Stimulated activated CD4-positive, alpha-beta T cell treated with anti-CD3 and anti-CD28 coated beads, Interleukin-12 subunit alpha, Interleukin-12 subunit beta, amount 100 ng/mL, for 4 hours (primary cell): ENCODE data around the gene LRP1B.

ENCODE experiments used
- DNase-seq: peaks from one replicate; pipeline ENCODE4 v3.0.0-alpha.2; 2020

LRP1B gene

DNA sequence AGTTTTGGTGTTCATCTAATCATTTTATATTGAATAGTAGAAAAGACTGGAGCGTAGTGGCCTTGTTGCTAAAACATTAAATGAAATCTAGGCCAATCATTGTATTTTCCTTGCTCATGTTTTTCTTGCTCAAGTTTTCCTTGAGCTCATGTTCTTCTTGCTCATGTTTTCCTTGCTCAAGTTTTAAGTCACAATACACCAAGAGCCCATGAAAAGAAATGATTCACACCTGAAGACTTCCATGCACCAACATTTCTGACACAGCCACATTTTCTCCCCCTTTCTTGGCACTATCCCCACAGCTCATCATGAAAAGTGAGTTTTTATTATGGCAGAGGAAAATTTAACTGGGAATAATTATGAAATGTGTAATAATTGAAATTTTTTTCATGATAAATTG lies 92.0 kb downstream of the LRP1B start:
- DNase-seq, result no peak

DNA sequence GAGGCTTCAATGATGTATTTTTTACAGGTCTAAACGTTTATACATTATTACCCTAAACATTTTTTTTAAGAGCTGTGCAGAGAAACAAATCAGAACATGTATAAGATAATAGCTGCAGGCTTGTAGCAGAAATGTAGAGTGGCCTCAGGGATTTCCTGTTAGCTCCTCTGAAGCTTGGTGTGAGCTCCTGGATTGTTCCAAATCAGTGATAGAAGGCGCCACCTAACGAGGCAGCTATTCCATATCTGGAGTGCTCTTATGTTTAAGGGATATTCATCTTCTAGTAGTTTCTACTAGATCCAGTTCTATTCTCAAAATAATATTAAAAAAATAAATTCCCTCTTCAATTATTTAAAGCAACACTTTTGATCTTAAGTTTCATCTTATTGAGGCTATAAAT lies 93.1 kb downstream of the LRP1B start:
- no peak for DNase-seq

DNA sequence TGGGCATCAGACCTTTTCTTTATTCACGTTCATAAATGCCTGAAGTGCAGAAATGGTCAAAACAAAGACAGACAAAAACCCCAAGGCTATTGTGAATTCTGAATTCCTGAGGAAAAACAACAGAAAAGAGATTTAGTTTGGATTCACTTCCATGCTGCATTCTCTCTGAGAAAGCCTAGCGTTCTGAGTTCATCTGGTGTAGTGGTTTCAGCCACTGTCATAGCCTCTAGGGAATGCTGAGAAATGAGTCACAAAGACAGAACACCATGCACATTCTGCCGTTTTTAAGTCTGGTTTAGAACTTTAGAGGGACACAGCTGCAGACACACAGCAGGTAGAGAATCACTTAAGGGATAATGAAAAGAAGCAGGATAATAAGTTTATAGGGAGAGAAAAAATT lies 93.8 kb downstream of the LRP1B start:
- DNase-seq, result no peak

DNA sequence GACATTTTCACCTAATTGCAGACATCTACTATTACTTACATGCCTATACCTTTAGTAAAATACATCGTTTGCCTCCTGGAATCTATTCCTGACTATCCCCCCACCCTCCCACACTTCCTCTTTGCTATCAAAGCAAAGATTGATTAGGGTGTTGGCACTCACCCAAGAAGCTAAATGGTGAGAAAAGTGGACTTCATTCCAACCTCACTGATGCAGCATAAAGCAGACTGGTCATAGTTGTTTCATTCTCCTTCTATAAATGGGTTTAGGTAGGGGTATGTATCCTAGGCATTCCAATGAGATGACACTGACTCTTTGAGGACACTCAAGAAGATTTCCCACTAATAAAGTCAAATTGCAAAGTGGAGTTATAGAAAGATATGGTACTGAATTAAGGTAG lies 97.4 kb downstream of the LRP1B start:
- DNase-seq, result no peak

DNA sequence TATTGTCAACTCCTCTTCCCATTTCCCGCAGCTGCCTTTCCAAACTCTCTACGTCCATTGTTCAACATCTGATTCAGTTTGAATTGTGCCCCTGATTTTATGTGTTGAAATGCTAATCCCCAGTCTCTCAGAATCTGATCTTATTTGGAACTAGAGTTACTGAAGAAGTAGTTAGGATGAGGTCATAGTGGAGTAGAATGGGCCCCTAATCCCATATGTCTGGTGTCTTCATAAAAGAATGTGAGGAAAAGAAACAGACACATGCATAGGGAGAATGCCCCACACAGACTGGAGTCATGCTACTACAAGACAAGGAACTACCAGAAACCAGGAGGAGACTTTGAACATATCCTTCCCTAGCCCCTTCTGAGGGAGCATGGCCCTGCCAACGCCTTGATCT lies 99.2 kb downstream of the LRP1B start:
- DNase-seq, result no peak

DNA sequence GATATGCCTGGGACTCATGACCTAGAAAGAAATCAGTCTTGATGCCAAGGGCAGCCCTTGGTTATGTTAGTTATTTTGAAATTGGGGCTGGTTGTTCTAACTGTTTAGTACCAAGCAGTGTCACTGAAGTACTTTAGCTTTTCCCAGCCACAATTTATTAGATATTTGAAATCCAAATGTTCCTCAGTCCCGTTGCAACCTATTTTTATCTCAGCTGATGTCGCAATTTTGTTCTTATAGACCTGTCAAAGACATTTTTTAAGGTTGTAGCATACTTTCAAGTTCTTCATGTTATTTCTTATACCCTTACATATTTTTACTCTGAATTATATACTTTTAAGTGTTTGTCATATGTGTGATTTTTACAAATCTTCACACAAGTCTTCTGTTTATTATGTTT lies 100.1 kb downstream of the LRP1B start:
- no peak for DNase-seq

DNA sequence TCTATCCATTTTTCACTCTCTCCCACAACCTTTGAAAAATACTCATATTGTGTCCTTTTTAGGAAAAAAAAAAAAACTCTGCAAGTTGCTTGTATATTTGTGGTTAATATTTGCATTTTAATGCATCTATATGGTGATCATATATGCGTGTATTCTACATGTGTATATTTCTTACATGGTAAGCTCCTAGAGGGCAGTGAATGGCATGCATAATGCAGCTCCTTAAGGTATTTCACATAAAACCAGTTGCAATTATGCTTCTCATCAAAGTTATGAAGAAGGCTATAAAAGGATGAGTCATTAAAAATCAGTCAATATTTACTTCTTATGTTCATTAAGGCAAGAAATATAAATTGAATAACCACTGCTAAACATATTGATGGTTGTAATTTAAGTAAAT lies 100.8 kb downstream of the LRP1B start:
- DNase-seq, result no peak

DNA sequence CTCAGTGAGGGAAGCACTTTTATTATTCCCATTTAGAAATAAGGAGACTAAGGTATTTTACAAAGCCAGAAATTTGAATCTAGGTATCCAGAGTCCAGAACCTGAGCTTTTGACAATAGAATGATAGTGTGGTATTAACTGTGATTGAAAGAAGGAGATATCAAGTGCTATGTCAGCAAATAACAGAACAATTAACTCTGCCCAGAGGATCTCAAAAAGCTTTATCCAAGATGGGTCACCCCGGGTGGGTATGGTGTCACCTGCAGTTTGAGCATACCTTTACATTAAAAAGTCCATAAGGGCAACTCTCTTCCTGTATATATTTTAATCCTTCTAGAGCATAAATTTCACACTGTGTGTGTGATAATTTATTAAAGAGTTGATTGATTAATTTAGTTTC lies 105.4 kb downstream of the LRP1B start:
- no peak for DNase-seq

DNA sequence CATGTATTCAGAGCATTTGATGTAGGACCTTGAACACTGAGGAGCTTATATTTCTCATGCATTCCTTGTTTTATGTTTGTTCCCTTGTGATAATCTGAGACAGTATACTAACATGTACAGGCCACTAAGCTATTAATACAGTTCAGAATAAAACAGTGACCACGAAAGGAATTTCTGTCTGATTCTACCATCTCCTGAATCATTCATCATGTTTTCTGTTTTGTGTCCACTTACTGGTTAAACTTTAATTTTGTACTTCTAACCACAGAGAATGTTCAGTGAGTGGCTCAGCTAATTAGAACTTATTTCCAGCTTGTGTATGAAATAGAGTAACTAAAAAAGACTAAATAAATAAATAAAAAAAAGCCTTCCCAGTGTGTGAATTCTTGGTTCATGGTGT lies 110.4 kb downstream of the LRP1B start:
- DNase-seq, result no peak

DNA sequence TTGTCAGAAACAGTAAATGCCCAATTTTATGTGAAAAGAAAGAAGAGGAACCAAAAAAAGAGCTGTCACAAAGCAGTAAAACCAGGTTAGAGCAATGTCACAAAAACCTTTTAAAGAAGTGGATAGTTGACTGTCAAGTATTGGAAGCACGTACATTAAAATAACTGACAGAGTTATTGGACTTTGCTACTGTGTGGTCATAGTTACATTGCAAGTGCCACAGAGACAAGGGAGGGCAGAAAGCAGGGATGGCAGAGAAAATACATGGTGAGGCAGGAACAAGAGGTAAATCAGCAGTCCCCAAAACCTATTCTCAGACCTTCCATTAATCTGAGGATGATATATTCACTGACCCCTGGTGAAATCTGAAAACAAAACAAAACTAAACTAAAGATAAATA lies 116.3 kb downstream of the LRP1B start:
- DNase-seq, result no peak

DNA sequence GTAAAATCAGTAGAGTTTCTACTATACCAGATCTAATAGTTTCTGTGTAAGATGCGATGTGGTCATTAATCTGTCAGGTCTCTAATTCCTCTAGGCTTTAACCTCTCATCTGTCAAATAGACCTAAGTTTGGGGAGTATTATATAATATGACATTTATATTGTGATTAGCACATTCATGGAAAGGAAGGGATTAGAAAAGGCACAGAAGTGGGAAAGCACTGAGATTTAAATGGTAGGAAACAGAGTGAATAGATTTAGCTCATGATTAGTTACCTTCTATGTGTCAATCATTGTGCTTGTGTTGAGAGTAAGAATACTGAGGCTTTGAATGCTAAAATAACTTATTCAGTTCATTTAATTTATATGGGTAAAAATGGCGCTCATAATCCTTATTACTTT lies 118.0 kb downstream of the LRP1B start:
- no peak for DNase-seq

DNA sequence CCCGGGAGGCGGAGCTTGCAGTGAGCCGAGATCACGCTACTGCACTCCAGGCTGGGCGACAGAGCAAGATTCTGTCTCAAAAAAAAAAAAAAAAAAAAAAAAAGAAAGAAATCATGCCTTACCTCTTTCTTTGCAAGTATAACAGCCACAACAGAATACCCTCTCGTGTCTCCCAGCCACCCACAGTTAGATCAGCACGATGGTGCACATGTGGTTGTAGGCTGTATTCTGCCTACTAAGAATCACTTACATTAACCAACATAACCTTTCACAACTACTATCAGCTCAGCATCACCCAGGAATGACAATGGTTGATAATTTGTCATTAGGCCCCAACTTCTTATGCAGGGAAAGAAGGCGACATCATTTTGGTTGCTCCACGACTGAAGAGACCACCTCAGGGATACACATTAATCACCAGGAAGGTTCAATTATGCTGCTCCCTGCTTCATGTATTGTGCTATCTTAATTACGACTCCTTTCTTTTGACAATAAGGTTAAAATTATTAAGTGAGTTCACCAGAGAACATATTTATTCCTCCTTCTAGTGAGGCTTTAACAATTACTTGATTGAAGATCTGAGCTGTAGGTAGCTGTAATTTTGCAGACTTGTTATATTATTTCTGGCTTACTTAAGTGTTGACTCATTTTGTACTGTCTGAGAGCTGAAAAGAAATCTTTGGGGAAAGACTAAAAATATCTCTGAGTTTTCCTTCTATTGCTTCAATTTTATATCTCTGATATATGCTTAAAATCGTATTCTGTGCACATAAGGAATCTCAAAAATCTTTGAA lies 120.1 kb downstream of the LRP1B start:
- DNase-seq, result no peak

DNA sequence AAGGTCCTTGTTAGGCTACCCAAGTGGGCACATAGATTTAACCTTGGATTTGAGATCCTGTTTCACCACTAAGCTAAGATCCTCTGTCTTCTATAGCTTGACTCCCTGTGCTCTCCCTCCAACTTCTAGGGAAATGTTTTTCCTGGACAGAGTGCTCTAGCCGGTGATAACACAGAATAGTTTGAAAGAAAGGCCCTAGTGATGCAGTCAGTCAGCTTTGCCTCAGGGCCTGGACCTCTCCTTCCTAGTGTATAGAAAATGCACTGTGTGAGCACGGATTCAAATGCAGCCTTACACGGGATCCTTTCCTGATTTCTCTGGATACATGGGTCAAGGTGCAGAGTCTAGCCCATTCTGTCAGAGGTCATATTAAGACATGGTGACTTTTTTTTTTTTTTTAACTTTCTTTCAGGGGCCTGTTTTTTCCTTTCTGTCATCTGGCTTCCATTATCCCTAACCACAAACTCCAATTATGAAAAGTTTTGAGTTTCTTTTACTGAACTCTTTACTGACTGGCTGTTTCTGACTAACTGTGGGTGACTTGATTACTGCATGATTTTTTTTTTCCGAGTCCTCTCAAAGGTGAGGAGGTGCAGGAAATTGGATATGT lies 122.6 kb downstream of the LRP1B start:
- no peak for DNase-seq

DNA sequence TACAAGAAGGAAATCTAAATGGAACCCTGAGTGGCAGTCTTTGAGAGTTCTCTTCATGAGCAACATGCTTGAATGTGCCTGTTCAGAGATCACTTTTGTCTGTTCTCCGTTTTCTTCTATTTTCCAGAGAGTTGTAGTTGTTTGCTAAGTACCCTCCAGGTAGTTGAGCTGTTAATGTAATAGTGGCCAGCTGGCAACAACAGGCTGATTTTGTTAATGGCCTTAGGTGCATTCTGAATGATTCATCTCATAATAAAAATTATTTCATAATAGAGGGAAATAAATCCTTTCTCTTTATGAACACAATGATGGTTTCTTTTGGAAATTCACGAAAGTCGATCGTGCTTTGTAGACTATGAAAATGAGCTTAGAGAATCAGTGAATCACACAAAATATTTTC lies 136.8 kb downstream of the LRP1B start:
- DNase-seq, result no peak

DNA sequence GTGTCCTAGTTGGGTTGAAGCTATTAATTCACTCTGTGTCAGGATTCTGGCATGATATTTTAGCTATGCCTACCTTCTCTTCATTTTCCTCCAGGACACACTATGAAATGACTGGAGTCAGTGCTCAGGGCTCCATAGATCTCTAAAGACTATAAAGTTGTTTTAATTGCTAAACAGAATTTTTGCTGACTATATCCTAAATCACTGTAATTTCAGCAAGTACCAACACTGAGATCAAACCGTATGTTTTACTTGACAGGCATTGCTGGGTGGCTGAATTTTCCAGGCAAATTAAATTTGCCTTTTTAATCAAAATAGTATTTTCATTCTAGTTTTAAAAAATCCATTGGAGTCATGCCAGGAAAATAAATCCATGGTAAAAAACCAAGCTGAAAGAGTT lies 138.1 kb downstream of the LRP1B start:
- DNase-seq, result no peak

DNA sequence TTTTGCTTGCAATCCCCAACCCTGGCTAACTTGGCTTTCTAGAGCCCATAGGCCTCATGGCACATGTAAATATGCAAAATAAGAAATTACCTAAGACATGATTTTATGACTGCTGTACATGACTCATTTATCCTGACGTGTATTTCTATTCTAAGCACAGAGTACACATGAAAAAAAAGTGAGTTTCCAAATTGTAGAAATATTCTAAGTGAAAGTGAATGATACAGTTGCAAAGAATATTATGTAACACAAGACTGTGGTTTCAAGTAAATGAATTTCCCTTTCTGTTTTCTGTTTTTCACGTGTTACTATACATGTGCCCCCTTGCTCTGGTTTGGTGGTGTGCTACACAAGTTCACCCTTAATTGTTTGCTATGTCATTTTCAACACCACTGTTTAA lies 162.4 kb downstream of the LRP1B start:
- DNase-seq, result no peak

DNA sequence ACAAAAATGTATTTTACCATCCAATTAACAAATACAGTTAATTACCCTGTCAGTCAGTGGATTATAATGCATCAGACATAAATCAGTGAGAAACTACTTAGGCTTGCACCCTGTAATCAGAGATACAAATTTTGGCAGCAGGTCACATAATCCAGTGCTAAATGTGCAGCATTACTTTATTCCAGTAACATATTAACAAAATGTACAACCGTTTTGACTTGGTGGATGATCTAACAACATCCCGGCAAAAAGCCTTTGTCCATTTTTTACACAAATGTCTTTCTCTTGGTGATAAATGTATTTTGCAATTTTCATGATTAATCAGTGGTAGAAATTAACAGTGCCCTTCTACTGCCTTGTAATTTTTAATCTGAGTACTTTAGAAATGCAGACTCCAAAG lies 162.8 kb downstream of the LRP1B start:
- DNase-seq, result no peak

DNA sequence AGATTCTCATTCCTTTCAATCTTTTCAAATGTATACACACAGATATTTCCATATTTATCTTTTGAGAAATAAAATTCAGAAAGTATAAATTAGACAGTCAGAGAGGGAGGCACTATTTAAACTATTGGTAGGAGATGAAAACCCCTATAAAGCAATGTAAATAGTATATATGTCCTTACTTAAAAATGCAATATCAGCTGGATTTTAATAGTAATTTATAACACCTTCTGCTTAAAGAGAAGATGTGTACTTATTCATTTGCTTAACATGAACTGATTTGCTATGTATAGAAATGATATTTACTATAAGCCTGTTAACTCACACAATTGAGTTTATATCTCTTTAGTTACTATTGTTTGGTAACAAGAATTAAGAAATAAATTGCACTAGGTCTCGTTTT lies 163.3 kb downstream of the LRP1B start:
- DNase-seq, result no peak

DNA sequence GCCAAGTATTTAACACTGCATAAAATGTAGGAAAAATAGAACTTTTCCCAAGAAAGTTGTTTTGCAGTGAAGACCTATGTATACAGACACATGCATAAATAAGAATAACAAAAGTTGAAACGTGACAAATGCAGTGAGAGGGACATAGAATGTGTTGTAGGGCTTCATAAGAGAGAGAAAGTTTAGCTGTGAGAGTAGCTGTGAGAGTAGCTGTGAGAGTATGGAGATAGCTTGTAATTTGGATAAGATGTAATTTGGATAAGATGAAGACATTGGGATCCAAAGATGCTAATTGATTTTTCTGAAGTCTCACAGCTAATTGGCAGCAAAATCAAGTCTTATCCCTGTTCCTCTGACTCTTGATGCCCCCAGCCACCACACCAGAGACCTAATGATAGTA lies 170.9 kb downstream of the LRP1B start:
- no peak for DNase-seq

DNA sequence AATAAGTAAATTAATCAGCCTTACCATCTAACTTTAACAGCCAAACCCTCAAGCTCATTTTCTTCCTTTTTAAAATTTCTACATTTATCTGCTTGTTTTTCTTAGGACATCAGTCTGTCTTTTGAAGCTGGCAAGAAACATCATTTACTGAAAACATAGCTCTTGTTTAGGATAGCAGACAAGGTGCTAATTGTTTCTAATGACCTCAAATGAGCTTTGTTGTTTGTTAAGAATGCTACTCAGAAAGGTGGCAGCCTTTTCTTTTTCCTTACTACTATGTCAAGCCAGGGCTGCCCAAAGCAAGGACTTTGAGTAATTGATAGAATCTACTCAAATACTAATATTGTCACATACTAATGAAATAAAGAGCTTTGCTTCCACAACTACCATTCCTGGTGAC lies 171.8 kb downstream of the LRP1B start:
- DNase-seq, result no peak

DNA sequence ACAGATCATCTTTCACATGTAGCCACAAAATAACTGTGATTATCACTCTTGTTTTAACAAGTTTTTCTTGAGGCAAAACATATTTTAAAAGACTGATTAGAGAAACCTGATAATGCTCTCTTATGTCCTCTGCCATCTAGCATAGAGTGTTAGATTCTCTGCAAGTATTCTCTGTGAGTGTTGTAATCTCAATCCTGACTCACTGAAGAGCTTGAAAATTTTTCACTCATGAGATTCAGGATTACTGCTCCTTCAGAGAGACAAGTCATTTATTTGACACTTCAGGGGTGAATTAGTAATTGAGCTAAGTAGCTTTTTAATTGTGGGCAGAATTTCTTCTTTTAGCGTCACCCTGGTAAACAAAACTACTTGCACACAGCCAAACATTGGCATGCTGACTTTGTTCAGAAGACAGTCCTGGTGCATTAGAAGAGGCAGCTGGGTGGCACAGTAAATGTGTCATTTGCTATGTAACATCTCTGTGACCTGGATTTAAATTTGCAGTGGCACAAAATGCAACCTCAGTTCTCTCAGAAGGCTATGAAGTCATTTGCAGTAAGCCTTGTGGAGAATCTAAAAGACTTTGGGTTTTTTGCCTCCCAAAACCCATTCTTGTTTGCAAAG lies 172.9 kb downstream of the LRP1B start:
- no peak for DNase-seq

DNA sequence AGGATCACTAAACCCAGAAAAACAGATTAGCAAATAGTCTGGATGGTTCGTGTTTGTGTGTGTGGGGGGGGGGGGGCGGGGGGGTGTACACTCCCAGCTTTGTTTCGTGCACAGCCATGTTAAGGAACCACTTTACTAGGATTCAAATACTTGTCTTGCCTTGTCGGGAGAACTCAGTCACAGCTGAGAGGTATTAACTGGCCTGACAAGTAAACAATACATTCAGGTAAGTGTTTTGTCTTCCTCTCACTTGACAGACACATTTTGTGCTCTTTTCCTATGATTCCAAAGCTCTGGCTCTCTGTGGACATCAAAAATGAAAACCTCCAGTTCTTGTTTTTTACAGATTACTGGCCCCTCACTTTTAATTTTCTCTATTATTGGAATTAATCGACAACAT lies 173.5 kb downstream of the LRP1B start:
- DNase-seq, result no peak

DNA sequence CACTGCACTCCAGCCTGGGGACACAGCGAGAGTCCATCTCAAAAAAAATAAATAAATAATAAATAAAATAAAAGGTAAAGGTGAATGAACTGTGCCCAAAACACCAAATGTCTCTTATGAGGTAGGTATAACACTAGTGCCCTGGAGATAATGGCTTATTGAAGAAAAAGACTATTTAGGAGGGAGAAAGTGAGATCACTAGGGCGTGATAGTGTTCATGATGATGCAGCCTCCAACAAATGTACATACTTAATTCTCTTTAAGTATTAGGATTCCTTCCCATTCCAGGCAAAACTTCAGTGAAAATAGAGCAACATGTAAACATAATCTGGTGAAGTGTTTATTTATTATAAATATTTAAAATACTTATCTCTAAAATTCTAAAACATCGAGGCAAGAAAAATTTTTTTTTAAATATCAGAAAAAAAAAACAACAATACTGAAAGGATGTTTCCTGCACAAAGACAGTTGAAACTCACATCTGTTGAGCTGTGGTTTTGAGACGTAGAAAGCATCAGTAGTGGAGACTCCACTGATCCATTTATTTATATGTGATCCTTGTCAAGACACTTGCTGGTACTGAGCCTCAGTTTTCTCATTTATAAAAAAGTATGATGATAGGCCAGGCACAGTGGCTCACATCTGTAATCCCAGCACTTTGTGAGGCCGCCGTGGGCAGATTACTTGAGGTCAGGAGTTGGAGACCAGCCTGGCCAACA lies 183.3 kb downstream of the LRP1B start:
- no peak for DNase-seq

DNA sequence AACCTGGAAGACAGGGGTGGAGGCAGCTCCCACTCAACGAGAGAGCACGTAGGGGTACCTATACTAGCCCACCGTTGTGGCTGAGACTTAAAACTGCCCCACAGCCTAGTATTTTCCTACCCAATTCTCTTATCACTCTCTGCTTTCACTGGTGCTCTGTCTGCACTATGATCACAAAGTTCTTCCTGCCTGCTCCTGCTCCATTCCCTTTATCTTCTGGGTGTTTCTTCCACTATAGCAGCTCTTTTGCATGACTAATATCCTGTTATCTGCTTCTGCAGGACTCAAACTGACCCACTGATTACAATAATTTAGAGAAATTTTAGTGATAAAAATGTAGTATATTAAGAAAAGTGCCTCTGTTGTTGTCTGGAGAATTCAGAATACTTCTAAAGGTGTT lies 184.8 kb downstream of the LRP1B start:
- DNase-seq, result no peak
